Measurements from ENCODE around the gene ZNF688.

DNA sequence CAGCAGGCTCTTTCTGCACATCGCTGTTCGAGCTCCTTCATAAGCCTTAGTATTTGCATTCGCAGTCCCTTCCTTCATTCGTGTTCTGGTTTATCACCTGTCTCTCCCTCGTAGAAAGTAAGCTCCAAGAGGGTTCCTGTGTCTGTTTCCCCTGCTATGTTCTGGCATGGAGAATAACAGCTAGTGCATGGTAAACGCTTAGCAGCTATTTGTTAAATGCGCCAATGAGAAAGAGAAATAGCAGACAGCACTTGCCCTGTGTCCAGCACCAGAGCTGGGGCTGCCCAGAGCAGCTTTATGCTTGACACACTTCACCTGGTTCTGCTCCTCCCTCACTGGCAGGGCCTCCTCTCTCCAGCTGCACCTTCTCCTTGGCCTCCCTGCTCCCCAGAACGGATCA is 5.5 kb downstream of the ZNF688 start:
- TF ChIP-seq CTCF (IDR thresholded peaks at IDR 0.05), result no peak
- TF ChIP-seq POLR2A (IDR thresholded peaks at IDR 0.05), result no peak

All from uterus (tissue), 2 donors.